Midbrain (tissue), 1 donor: ENCODE results near the gene NUTM2F.
A peak's percentile ranks its signal among the peaks of the same experiment; 100 is the strongest.
"Not testable (repeated sequence)": the region's sequence is repeated elsewhere in the genome, so short reads cannot be mapped to it uniquely, and the experiment has no call there.

Experiments
- DNase-seq: peaks from one replicate; lab custom pipeline; 2025; lab: John Stamatoyannopoulos, UW

NUTM2F gene, protein sequence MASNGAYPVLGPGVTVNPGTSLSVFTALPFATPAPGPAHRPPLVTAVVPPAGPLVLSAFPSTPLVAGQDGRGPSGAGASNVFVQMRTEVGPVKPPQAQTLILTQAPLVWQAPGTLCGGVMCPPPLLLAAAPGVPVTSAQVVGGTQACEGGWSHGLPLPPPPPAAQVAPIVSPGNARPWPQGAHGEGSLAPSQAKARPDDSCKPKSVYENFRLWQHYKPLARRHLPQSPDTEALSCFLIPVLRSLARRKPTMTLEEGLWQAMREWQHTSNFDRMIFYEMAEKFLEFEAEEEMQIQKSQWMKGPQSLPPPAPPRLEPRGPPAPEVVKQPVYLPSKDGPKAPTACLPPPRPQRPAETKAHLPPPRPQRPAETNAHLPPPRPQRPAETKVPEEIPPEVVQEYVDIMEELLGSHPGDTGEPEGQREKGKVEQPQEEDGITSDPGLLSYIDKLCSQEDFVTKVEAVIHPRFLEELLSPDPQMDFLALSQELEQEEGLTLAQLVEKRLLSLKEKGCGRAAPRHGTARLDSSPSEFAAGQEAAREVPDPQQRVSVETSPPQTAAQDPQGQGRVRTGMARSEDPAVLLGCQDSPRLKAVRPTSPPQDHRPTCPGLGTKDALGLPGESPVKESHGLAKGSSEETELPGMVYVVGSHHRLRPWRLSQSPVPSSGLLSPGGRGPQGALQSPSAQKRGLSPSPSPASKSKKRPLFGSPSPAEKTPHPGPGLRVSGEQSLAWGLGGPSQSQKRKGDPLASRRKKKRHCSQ

DNA sequence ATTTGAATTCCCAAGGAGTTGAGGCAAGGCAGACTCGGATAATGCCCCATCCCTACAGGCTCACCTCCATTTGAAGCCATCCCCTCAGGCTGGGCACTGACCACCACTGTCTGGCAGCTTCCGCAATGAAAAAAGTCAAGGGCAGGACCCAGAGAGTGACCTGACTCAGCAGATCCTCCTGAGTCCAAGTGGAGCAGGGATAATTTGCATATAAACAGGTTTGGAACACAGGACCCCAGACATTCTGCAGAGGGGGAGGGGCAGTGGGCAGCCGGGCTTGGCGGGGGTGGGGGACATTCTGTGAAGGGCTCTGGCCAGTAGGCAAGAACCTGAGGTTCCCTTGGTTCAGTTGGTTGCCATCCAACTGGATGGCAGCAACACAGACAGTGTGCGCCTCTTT lies at the start of gene NUTM2F:
Gene NUTM2F, minus strand, starts transcription at position 101 of the 400 bp plus-strand sequence. Its CDS starts 21 bp downstream, at position 80.
- DNase-seq, result not testable (repeated sequence)

DNA sequence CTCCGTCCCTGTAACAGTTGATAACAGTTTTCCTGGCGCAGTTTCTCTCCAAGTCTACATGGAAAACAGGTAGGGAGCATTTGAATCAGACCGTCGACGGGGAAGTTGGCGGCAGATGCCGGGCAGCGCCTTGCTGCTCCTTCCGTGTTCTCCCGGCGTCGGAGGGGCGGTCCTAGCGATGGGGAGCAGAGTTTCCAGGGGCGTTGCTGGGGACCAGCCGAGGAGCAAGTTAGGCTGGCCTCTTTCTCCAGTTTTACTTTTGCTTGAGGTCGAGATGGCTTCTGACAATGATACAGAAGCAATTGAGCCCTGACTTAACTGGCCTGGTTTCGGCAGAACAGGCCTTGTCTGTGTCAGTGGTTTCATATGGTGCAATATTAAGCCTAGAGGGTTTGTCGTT lies 46.8 kb upstream of the NUTM2F start:
- not testable (repeated sequence) for DNase-seq

GRCh38 chr9:94374176-94375056 lies 46.0 kb upstream of the NUTM2F start:
- DNase-seq, result peak; percentile 90

- DNase-seq, result not testable (repeated sequence)
These were observed 45.3 kb upstream of the NUTM2F start for GRCh38 chr9:94373779-94374175.

DNA sequence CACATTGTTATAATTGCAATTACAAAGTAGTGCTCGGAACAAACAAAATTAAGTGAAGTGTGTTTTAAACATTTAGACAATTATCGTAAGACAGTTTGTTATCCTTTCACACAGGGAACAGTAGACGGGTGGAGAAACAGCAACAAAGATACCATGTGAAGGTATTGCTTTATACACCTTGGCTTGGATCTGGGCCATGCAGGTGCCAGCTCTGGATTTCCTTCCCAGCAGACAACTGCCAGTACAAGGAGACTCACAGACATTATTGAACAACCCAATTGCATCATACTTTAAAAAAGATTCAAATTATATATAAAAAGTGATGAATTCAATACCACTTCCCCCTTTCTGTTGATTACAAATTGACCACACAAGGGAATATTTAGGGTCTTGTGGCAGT lies 41.8 kb upstream of the NUTM2F start:
- DNase-seq, result not testable (repeated sequence)

GRCh38 chr9:94364093-94364614 lies 35.7 kb upstream of the NUTM2F start:
- not testable (repeated sequence) for DNase-seq

- DNase-seq, result not testable (repeated sequence)
These were observed 28.7 kb upstream of the NUTM2F start for GRCh38 chr9:94357158-94357557.

GRCh38 chr9:94351901-94352723 lies 23.7 kb upstream of the NUTM2F start:
- DNase-seq, result not testable (repeated sequence)

DNA sequence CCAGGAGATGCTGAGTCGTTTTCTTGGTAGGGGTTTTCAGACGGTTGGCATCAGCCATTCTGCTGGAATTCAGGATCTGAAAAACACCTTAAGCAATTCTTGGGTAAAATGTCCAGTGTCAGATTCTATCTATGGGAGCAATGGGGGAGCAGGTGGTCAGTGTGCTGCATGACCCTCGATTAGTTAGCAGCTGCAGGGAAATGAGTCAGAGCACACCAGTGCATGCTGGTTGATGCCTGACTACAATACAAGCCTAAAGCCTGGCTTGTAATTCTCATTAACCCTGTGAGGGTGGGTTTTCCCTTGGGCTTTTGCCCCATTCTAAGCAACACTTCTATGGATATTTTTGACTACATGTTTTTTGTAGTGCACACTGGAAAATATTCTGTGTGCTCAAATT lies 20.3 kb upstream of the NUTM2F start:
- not testable (repeated sequence) for DNase-seq

DNA sequence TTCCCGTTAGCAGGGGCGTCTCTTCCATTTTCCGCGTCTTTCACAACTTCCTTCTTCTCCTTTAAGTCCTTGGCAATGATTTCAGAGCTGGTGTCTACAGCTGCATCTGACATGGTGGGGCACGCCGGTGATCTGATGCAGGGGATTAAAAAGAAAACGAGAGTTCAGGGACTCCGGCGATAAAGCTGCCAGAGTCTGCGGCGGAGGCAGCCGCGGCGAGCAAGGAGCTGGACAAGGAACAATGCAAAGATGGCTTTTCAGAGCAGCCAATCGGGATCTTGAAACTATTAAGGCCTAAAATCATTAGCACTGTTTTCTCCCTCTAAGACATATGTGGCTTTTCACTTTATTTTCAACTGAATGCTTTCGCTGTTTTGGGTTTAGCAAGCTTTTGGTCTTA lies 19.0 kb upstream of the NUTM2F start:
- not testable (repeated sequence) for DNase-seq

DNA sequence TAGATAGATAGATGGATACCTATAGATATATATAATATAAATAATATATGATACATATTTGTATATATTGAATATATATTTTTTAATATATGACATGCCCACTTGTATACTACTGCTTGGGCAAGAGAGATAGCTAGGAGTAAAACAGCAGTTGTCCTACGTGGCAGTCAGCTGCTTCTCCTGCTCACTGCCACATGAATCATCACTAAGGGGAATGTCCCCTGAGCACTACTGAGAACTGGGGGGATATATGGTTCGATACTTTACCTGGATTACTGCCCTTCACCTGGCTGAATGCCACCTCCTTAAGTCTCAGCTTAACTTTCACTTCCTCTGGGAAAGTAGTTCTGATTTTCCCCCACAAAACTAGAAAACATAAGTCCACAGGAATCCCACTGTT lies 13.3 kb upstream of the NUTM2F start:
- DNase-seq, result not testable (repeated sequence)

GRCh38 chr9:94340750-94341149 lies 12.3 kb upstream of the NUTM2F start:
- DNase-seq, result not testable (repeated sequence)

- not testable (repeated sequence) for DNase-seq
These were observed 11.2 kb upstream of the NUTM2F start for GRCh38 chr9:94339657-94340056.

- DNase-seq, result not testable (repeated sequence)
These were observed 10.3 kb upstream of the NUTM2F start for GRCh38 chr9:94338723-94339122.

GRCh38 chr9:94336445-94336844 lies 8.0 kb upstream of the NUTM2F start:
- DNase-seq, result not testable (repeated sequence)

GRCh38 chr9:94325583-94325982 lies 2.9 kb downstream of the NUTM2F start:
- DNase-seq, result not testable (repeated sequence)

DNA sequence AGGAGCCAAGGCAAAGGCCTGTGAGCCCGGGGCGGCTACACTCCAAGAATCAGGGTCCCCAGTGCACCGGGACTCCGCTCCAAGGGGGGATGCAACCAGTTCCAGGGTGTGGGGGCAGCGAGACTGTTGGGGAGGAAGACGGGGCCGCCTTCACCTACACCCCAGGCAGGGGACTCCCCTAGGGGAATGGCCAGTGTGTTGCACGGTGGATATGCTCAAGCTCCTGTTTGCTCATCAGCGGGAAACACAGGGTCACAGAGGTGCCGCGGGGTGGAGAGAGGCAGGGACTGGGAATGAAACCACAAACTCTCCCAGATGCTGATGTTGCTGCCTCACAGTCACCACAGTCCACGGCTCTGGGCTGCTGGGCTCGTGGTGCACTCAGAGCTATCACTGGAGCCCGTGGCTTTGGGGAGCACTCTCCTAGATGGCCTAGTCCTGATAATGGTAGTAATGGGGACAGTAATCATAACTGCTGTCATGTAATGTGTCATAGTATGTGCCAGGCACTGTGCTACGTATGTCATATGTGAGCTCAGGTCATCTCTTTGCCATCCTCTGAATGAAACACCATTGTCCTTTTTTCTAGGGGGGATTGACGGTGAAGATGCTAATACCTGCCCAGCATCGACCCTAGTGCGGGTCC lies 5.2 kb downstream of the NUTM2F start:
- not testable (repeated sequence) for DNase-seq

- not testable (repeated sequence) for DNase-seq
These were observed 6.0 kb downstream of the NUTM2F start for GRCh38 chr9:94322342-94322940.

GRCh38 chr9:94317949-94318657 lies 10.3 kb downstream of the NUTM2F start:
- not testable (repeated sequence) for DNase-seq
